GM21423 (cell line): ENCODE data around the gene RNF152.

Experiments used
- ATAC-seq: cut with Tn5 transposase; IDR thresholded peaks from one replicate; pipeline ENCODE4 v1.9.1; 2021; ENCODE audit warnings: mild to moderate bottlenecking, moderate library complexity; ENCODE audit not compliant: unreplicated experiment

The RNF152 gene

DNA sequence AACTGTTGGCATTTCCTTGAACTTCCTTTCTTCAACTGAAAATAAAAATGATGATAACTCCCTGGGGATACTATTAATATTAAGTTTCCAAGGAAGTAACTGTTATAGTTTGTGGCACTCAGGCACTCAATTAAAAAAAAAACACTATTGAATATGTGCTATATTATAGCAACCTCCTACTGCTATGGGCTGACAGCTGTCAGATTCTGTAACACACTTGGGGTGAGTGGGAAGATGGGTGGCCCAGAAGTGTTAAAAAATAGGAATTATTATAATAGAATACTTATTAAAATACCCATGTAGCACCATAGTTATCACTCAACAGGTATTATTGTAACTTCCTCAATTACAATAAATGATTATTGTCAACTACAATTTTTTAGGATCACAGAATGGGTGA is 130.9 kb downstream of the RNF152 start:
- ATAC-seq: no peak
